Mammary epithelial cell (primary cell): ENCODE data around the gene CGNL1.

ENCODE experiments used
- CTCF ChIP-seq, 2 donors: IDR thresholded peaks in 1 of 2; conservative IDR thresholded peaks in 1 of 2; 2 replicates each; pipeline ENCODE4 v1.5.1; 2011 to 2012; ENCODE audit warnings: inconsistent platforms in 2 of 2, low read length in 2 of 2, mild to moderate bottlenecking in 2 of 2, control low read depth in 1 of 2, low read depth in 1 of 2; ENCODE audit not compliant: insufficient read depth in 1 of 2; ENCODE audit errors: extremely low read depth in 1 of 2
- EZH2 ChIP-seq: IDR thresholded peaks from 2 replicates; pipeline ENCODE4 v1.6.1; 2012; ENCODE audit warnings: low read length, inconsistent platforms, borderline replicate concordance

GRCh38 chr15:57532731-57533447 is 156.6 kb downstream of the CGNL1 start:
- TF ChIP-seq CTCF (conservative IDR thresholded peaks at IDR 0.05 in 1 of 2, IDR thresholded peaks at IDR 0.05 in 1 of 2; ENCODE audit: extremely low read depth in 1 of 2, insufficient read depth in 1 of 2, low read depth in 1 of 2, low read length in 2 of 2): no peak
- TF ChIP-seq EZH2: no peak
